GOT3 (cell line): Measurements from ENCODE around the gene CDH13.

ENCODE experiments used
- DNase-seq: peaks from one replicate; lab custom pipeline; 2025; ENCODE audit warnings: mixed read lengths; lab: John Stamatoyannopoulos, UW

Gene CDH13

GRCh38 chr16:83248735-83249463 lies 622.1 kb downstream of the CDH13 start:
- DNase-seq, result no peak

- no peak for DNase-seq
Measured at GRCh38 chr16:83253521-83253920, 626.8 kb downstream of the CDH13 start.

DNA sequence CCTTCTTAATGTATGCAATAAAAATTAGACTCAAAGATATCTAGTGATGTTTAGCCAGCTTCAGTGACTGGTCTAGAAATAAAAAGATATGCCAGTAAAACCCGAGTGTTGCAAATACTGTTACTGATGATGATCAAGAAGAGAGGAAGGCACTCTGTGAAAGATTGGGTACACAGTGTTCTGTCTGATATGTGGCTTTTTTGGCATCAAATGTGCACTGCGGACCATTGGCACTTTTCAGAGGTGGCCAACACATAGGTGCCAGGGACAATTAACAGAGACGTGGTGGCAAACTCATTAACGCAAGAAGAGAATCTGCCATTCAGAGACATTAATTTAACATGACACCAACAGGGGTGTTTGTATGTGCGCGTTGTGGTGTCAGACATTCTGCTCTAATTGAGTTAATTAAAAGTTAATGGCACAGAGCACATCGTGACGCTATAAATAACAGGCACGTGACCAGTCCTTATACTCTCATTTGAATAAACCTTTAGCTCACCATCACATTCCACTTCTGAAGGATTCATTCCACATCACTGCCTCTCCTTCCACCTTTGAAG lies 631.7 kb downstream of the CDH13 start:
- DNase-seq, result no peak

DNA sequence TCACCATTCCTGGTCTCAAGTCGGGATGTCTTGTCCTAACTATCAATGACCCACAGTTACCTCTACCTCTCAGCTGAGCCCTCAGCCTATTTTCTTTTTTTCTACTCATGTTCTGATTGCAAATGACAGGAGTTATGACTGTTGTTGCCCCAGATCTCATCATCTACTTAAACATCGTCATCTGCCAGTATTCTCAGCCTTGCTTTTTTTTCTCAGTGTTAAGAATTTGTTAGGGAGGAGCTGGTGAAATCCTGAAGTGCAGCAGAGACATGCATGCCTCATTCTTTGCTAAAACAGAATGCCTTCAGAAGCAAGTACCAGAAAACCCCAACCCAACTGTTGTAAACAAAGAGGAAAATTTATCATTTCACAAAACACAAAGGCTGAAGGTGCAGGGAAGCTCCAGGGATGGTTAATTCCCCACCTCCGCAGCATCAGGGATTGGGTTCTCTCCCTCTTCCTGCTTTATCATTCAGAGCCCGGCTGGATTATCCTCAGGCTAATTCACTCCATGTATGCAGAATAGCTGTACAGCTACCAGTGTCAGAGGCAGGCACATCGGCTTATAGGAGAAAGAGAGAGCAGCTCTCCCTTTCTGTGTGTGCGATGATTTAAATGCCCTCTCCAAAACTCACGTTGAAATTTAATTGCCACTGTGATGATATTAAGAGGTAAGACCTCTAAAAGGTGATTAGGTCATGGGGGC lies 640.2 kb downstream of the CDH13 start:
- DNase-seq, result no peak

GRCh38 chr16:83268169-83268568 lies 641.4 kb downstream of the CDH13 start:
- DNase-seq, result no peak

GRCh38 chr16:83269048-83269447 lies 642.3 kb downstream of the CDH13 start:
- no peak for DNase-seq

- DNase-seq, result no peak
Measured at GRCh38 chr16:83269541-83269940, 642.8 kb downstream of the CDH13 start.

- DNase-seq, result no peak
Measured at GRCh38 chr16:83270061-83270460, 643.3 kb downstream of the CDH13 start.

DNA sequence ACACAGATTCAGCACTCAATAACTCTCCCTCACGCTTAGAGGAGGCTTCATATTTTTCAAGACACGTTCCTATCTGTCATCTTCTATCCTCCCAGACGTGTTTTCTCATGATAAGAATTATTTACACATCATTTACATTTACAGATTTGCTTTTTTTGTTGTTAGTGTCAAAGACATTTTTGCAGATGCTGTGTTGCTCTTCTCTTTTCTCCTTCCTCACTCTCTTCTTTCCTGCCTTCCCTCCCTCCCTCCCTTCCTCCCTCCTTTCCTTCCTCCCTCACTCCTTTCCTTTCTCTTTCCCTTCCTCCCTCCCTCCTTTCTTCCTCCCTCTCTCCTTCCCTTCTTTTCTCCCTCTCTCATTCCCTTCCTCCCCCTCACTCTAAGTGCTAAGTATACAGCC lies 643.9 kb downstream of the CDH13 start:
- no peak for DNase-seq

GRCh38 chr16:83271123-83271522 lies 644.4 kb downstream of the CDH13 start:
- DNase-seq, result no peak

DNA sequence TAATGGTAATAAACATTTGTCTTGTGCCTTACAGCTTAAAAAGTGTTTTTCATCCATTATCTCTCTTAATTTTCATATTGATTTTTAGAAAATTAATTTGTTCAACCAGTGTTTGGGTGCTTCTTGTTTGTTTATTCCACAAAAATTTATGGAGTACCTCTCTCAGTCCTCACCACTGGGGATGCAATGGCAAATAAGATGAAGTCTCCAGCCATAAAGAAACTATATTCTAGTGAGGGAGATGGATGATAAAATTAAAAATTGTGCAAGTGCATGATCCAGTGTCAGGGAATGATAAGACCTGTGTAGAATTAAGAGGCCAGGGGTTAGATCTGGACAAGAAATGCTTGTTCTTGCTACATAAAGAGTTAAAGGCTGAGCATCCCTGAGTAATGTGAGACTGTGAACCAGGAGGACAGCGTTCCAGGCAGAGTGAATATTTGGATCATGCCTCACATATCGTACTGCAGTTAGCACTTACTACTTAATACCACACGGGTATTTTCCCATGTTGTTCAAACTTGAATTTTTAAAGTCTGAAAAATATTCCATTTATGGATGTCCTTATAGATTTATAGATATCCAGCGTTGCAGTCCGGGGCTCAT lies 645.3 kb downstream of the CDH13 start:
- no peak for DNase-seq

GRCh38 chr16:83272843-83273242 lies 646.1 kb downstream of the CDH13 start:
- no peak for DNase-seq

GRCh38 chr16:83273504-83274173 lies 646.9 kb downstream of the CDH13 start:
- DNase-seq, result no peak

DNA sequence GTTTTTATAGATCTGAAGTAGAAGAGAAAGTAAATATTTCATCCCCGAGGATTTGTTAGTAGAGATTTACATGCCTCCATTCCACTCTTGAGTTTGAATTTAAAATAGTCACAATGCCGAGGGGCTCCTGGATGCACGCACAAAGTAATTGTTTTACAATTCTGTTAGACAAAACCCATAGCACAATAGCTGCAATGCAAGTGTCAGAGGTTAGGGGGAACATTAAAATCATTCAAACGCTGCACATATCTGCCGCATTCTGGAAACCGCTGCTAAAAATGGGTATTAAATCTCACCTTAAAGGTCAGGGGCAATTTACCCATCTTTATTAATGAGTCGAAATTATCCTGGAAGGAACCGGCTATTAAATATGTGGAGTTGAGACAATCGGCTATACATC lies 652.5 kb downstream of the CDH13 start:
- no peak for DNase-seq

DNA sequence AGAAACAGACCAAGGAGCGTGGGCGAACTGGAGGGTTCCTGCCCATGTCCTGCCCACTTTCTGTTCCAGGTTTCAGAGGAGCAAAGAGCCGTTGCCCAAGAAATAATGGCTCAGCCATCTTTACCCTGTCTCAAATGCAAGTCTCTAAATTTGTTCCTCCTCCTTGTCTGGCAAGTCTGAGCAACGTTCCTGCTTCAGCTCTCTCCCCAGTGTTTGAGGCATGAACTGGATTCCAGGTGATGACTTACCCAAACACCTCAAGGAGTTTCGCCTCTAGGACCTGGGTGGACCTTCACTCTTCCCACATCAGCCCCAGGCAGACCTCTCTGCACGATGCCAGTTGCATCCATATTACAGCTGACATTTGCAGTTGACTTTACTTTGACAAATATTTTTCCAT lies 659.2 kb downstream of the CDH13 start:
- DNase-seq, result no peak

- no peak for DNase-seq
Measured at GRCh38 chr16:83296505-83296904, 669.7 kb downstream of the CDH13 start.

- DNase-seq, result no peak
Measured at GRCh38 chr16:83298541-83298940, 671.8 kb downstream of the CDH13 start.

DNA sequence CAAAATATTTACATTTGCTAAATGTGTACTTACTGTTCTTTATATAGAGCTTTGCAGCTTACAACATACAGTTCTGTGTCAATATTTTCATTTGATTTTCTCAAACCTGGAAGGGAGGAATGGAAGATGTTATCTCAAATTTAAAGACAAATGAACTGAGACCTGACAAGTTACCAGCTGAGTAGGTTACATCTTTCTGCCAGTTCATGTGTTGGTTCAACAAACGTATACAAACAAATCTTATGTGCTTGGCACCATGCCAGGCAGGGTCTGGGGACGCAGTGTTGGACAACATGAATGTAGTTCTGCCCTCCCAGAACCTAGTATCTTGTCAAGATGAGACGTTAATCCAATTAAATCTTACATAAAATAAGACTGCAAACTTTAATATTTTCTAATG lies 673.6 kb downstream of the CDH13 start:
- DNase-seq, result no peak

DNA sequence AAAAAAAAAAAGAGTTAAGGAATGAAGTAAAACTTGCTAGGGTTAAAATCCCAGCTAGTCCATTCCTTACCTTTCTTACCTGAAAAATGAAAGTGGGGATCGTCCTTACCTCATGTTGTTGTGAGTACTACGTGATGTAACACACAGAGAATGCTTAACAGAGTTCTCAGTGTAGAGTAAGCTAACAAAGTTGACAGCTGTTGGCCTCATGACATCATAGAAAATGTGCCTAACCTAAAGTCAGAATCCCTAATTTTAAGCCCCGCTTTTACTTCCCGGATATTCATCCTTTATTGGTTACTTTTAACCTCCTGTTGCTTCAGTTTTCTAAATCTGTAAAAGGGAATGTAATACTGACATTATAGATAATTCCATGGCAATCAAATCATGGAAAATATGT lies 675.2 kb downstream of the CDH13 start:
- DNase-seq, result no peak

- DNase-seq, result no peak
Measured at GRCh38 chr16:83302853-83303252, 676.1 kb downstream of the CDH13 start.

- no peak for DNase-seq
Measured at GRCh38 chr16:83305092-83305491, 678.3 kb downstream of the CDH13 start.

GRCh38 chr16:83306961-83307593 lies 680.3 kb downstream of the CDH13 start:
- DNase-seq, result no peak
